OCI-LY1 (cell line): ENCODE data around the gene HNRNPC.

Experiments used
- H2AFZ ChIP-seq: fragments of 200-600 bp; sonication (generic), shearing (Covaris generic); 2 replicates; pipeline ENCODE4 v1.6.0; 2014; ENCODE audit warnings: antibody characterized with exemption, mild to moderate bottlenecking, low read length
- H3F3A ChIP-seq: fragments of 200-600 bp; sonication (generic), shearing (Covaris generic); 2 replicates; pipeline ENCODE4 v1.6.0; 2014; ENCODE audit warnings: mild to moderate bottlenecking, antibody characterized with exemption, low read length, moderate library complexity; ENCODE audit not compliant: insufficient read depth
- H3K27ac ChIP-seq: fragments of 200-600 bp; sonication (generic); 2 replicates; pipeline ENCODE4 v1.5.1; 2014; ENCODE audit warnings: low read length, mixed run types, mild to moderate bottlenecking, low read depth; ENCODE audit not compliant: poor library complexity, severe bottlenecking
- H3K27me3 ChIP-seq: fragments of 200-600 bp; sonication (generic); 2 replicates; pipeline ENCODE4 v1.6.0; 2014; ENCODE audit warnings: antibody characterized with exemption, mild to moderate bottlenecking, low read length, moderate library complexity; ENCODE audit not compliant: insufficient read depth
- H3K36me3 ChIP-seq: fragments of 200-600 bp; sonication (generic); 2 replicates; pipeline ENCODE4 v1.6.1; 2014; ENCODE audit warnings: mild to moderate bottlenecking, antibody characterized with exemption, low read length, moderate library complexity, mixed read lengths; ENCODE audit not compliant: insufficient read depth
- H3K4me1 ChIP-seq: fragments of 200-600 bp; sonication (generic); 2 replicates; pipeline ENCODE4 v1.5.1; 2014; ENCODE audit warnings: mild to moderate bottlenecking, low read length, moderate library complexity; ENCODE audit not compliant: insufficient read depth, severe bottlenecking
- H3K4me2 ChIP-seq: fragments of 200-600 bp; sonication (generic), shearing (Covaris generic); 2 replicates; pipeline ENCODE4 v1.6.1; 2014; ENCODE audit warnings: low read length
- H3K4me3 ChIP-seq: fragments of 200-600 bp; sonication (generic); 2 replicates; pipeline ENCODE4 v1.5.1; 2014; ENCODE audit warnings: low read length, low read depth, mild to moderate bottlenecking, mixed read lengths; ENCODE audit not compliant: poor library complexity, severe bottlenecking
- H3K79me2 ChIP-seq: fragments of 200-600 bp; shearing (Covaris generic); 2 replicates; pipeline ENCODE4 v1.6.1; 2016; ENCODE audit warnings: mixed run types, low read length, mixed read lengths; ENCODE audit not compliant: insufficient read depth
- H3K9ac ChIP-seq: fragments of 200-600 bp; sonication (generic), shearing (Covaris generic); 2 replicates; pipeline ENCODE4 v1.6.1; 2014; ENCODE audit warnings: mild to moderate bottlenecking, low read length, mixed read lengths
- H3K9me2 ChIP-seq: fragments of 200-600 bp; sonication (generic), shearing (Covaris generic); 2 replicates; pipeline ENCODE4 v1.6.1; 2014; ENCODE audit warnings: low read depth, mild to moderate bottlenecking, low read length, mixed read lengths
- H3K9me3 ChIP-seq: fragments of 200-600 bp; shearing (Covaris generic); 2 replicates; pipeline ENCODE4 v1.6.1; 2014; ENCODE audit warnings: low read length, mixed read lengths
- H4K20me1 ChIP-seq: fragments of 200-600 bp; sonication (generic), shearing (Covaris generic); 2 replicates; pipeline ENCODE4 v1.6.0; 2016; ENCODE audit warnings: mild to moderate bottlenecking, low read length; ENCODE audit not compliant: insufficient read depth
- CTCF ChIP-seq: fragments of 200-600 bp; sonication (generic), shearing (Covaris generic); IDR thresholded peaks from 2 replicates; pipeline ENCODE4 v1.5.1; 2017; ENCODE audit warnings: mild to moderate bottlenecking, antibody characterized with exemption, low read length, moderate library complexity, mixed read lengths
- EZH2 ChIP-seq: fragments of 200-600 bp; sonication (generic), shearing (Covaris generic); IDR thresholded peaks from 2 replicates; pipeline ENCODE4 v1.8.0; 2017; ENCODE audit warnings: borderline replicate concordance, mixed run types, mild to moderate bottlenecking, antibody characterized with exemption, low read length, moderate library complexity, mixed read lengths

Gene HNRNPC

GRCh38 chr14:21206753-21207684, 62.2 kb downstream of the HNRNPC start:
- H3K36me3 ChIP-seq = peaks cover 76% of the 10 kb centered on the region
- no peaks in the 10 kb centered on the region for H3K4me1 ChIP-seq
- H3F3A ChIP-seq = peaks cover 37% of the 10 kb centered on the region; the same call in 1 of the 2 replicates
- no peak overlapping the region for H3K27ac ChIP-seq
- no peak overlapping the region for H3K9ac ChIP-seq
- no peaks in the 10 kb centered on the region for H3K27me3 ChIP-seq
- H4K20me1 ChIP-seq = no peaks in the 10 kb centered on the region
- no peaks in the 10 kb centered on the region for H3K79me2 ChIP-seq
- H3K9me3 ChIP-seq = no peaks in the 10 kb centered on the region
- no peaks in the 10 kb centered on the region for H3K9me2 ChIP-seq
- no peak overlapping the region for H3K4me2 ChIP-seq
- H3K4me3 ChIP-seq = no peak overlapping the region
- TF ChIP-seq CTCF (no peak), EZH2 (no peak)
- no peak overlapping the region for H2AFZ ChIP-seq

- no peaks in the 10 kb centered on the region for H3K9me3 ChIP-seq
- H3K4me2 ChIP-seq = no peak overlapping the region
- no peak overlapping the region for H2AFZ ChIP-seq
- no peak overlapping the region for H3K9ac ChIP-seq
- H3K79me2 ChIP-seq = no peaks in the 10 kb centered on the region
- H3K4me3 ChIP-seq = no peak overlapping the region
- H3K9me2 ChIP-seq = no peaks in the 10 kb centered on the region
- no peaks in the 10 kb centered on the region for H3K4me1 ChIP-seq
- TF ChIP-seq CTCF = no peak
- TF ChIP-seq EZH2 = no peak
- no peaks in the 10 kb centered on the region for H4K20me1 ChIP-seq
- no peak overlapping the region for H3K27ac ChIP-seq
- peaks cover 65% of the 10 kb centered on the region for H3K36me3 ChIP-seq
- H3F3A ChIP-seq = peaks cover 34% of the 10 kb centered on the region; the same call in 1 of the 2 replicates
- no peaks in the 10 kb centered on the region for H3K27me3 ChIP-seq
Measured at GRCh38 chr14:21205678-21206581, 63.3 kb downstream of the HNRNPC start.

- TF ChIP-seq CTCF (no peak), EZH2 (no peak)
- no peak overlapping the region for H3K4me2 ChIP-seq
- H3K27ac ChIP-seq = no peak overlapping the region
- no peaks in the 10 kb centered on the region for H3K27me3 ChIP-seq
- no peaks in the 10 kb centered on the region for H3K4me1 ChIP-seq
- H3K79me2 ChIP-seq = no peaks in the 10 kb centered on the region
- H3F3A ChIP-seq = peaks cover 34% of the 10 kb centered on the region; the same call in 1 of the 2 replicates
- no peaks in the 10 kb centered on the region for H3K9me2 ChIP-seq
- H3K4me3 ChIP-seq = no peak overlapping the region
- H3K9ac ChIP-seq = no peak overlapping the region
- H3K36me3 ChIP-seq = peaks cover 59% of the 10 kb centered on the region
- H3K9me3 ChIP-seq = no peaks in the 10 kb centered on the region
- H2AFZ ChIP-seq = no peak overlapping the region
- no peaks in the 10 kb centered on the region for H4K20me1 ChIP-seq
Measured at GRCh38 chr14:21205026-21205677, 64.1 kb downstream of the HNRNPC start.
